GM21360 (cell line): Measurements from ENCODE around the gene CDH12.

ENCODE experiments used
- ATAC-seq: cut with Tn5 transposase; IDR thresholded peaks from one replicate; pipeline ENCODE4 v1.9.1; 2021; ENCODE audit warnings: mild to moderate bottlenecking, moderate library complexity; ENCODE audit not compliant: unreplicated experiment

The CDH12 gene

DNA sequence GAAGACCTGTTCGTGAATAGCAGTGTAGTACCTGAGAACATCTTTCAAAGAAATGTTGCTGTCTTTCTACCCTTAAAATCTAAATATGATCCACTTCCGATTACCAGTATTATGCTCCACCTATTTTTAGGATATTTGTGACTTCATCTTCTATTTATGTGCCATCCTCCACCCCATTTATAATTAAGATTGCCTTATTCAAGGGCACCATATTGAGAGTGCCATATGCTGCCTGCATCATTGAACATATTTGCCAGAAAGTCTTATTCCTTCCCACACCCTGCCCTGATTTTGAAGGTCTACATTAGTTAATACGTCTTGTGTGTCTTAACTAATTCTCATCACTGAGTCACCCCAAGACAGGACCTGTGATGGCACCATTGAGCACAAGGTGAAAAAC is 1076.7 kb downstream of the CDH12 start:
- ATAC-seq = no peak

GRCh38 chr5:21774801-21775200 is 1078.3 kb downstream of the CDH12 start:
- no peak for ATAC-seq

DNA sequence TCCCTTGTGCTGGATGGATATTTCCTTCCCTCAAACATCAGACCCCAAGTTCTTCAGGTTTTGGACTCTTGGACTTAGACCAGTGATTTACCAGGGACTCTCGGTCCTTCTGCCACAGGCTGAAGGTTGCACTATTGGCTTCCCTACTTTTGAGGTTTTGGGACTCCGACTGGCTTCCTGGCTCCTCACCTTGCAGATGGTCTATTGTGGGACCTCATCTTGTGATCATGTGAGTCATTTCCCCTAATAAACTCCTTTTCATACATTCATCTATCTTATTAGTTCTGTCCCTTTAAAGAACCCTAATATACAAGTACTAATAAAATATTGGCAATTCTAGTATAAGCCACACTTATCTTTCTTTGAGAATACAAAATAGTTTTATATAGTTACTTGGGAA is 1078.9 kb downstream of the CDH12 start:
- no peak for ATAC-seq

DNA sequence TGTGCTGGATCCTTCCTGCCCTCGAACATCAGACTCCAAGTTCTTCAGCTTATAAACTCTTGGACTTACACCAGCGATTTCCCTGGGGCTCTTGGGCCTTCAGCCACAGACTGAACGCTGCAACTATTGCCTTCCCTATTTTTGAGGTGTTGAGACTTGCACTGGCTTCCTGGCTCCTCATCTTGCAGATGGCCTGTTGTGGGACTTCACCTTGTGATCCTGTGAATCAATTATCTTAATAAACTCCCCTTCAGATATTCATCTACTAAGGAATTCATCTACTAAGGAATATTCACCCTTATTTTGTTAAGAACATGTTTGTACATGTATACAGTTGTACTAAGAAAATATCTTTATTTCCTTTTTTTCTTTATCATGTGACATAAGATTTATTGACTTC is 1079.7 kb downstream of the CDH12 start:
- no peak for ATAC-seq

GRCh38 chr5:21765406-21765805 is 1087.7 kb downstream of the CDH12 start:
- no peak for ATAC-seq

DNA sequence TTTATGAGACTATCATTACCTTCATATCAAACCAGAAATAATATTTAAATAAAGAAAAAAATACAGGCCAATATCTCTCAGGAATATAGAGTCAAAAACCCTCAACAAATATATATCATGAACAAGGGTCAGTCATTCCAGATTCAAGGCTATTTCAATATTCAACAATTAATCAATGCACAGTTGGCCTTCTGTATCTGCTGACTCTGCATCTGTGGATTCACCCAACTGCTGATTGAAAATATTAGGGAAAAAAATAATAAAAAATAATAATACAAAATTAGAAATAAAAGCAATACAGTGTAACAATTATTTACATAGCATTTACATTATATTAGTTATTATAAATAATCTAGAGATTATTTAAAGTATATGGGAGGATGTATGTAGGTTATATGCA is 1114.0 kb downstream of the CDH12 start:
- ATAC-seq = no peak

DNA sequence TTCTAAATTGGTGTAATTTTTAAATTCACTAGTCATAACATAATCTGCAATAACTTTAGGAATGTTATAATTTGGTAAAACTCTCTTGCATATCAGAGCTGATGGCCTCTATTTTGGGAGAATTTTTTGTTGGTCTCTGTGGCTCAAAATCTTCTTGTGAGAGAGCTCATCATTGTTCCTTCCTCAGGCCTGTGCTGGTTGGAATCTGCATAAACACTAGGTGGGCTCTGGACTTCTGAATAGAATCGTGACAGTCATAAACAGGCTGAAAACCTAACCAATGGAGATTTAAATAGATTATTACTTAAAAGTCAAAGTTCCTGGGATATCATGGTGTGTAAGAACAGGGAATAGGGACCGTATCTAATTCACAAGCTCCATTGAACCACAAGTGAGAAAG is 1129.6 kb downstream of the CDH12 start:
- ATAC-seq = no peak

DNA sequence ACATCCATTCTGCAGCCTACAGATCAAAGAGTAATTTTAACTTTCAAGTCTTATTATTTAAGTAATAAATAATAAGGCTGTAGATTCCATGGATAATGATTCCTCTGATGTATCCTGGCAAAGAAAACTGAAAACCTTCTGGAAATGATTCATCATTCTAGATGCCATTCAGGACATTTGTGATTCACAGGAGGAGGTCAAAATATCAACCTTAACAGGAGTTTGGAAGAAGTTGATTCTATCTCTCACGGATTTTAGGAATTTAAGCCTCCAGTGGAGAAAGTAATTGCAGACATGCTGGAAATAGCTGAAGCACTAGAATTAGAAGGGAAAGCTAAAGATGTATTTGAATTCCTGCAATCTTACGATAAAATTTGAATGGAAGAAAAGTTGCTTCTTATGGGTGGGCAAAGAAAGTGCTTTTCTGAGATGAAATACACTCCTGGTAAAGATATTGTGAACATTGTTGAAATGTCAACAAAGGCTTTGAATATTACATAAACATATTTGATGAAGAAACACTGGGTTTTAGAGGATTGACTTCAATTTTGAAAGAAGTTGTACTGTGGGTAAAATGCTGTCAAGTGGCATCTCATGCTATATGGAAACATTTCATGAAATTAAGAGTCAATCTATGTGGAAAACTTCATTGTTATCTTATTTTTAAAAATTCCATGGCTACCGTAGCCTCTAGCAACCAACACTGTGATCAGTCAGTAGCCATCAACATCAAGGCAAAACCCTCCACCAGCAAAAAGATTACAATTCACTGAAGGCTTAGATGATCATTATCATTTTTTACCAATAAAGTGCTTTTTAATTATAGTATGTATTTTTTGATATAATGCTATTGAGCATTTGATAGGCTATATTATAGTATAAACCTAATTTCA is 1141.0 kb downstream of the CDH12 start:
- ATAC-seq = no peak

- ATAC-seq = no peak
These were observed 1143.4 kb downstream of the CDH12 start for GRCh38 chr5:21709770-21710169.

GRCh38 chr5:21704974-21705668 is 1148.0 kb downstream of the CDH12 start:
- ATAC-seq = no peak

DNA sequence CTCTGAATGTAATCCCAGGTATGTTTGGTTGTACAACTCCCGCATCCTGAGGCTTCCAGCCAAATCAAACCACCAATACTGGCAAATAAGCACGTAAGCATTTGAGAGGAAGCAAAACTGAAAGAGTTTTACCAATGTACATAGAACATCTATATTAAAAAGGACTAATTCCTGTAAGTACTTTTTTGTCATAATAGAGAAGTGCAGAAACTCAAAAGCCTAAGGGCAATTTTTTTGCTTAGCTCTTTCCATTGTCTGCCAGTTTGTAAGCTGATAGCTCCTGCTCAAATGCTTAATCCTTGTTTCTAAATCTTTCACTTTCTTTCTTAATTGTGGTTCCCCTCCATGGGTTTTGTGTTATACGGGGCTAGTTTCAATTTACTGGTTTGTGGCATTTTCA is 1151.8 kb downstream of the CDH12 start:
- no peak for ATAC-seq
